PC-9 (cell line): ENCODE data around the gene GAPDH. TPM values are rescaled to one million over a fixed set of nuclear protein-coding genes. Genes with fewer than 3 reads are reported as not detected.

Source experiments
- BruUV-seq: library from RNA; stranded (reverse); fragments of 400-500 nt; replicated peaks from 2 replicates; lab custom pipeline; 2021; lab: Mats Ljungman, UMichigan
- CTCF ChIA-PET: fragments of 300-600 bp; sonication (Branson Sonifier 250); formaldehyde crosslinking; loops from one replicate; lab custom pipeline; 2022; ENCODE audit warnings: antibody characterized with exemption; lab: Charles Lee
- POLR2A ChIA-PET: fragments of 300-600 bp; sonication (Branson Sonifier 250); formaldehyde crosslinking; loops from one replicate; lab custom pipeline; 2022; ENCODE audit warnings: antibody characterized with exemption; ENCODE audit not compliant: unreplicated experiment; lab: Charles Lee
- DNase-seq, 2 experiments: peaks; one replicate each; pipeline versions ENCODE4 v3.0.0 to v3.0.0-alpha.2; 2015 to 2022; ENCODE audit warnings: mixed read lengths in 1 of 2
- H2AFZ ChIP-seq: fragments of 200-600 bp; sonication (generic); 2 replicates; pipeline ENCODE4 v1.8.1; 2017; ENCODE audit warnings: antibody characterized with exemption
- H3F3A ChIP-seq: fragments of 200-600 bp; sonication (generic); 2 replicates; pipeline ENCODE4 v1.8.1; 2017; ENCODE audit warnings: antibody characterized with exemption, mild to moderate bottlenecking, low read depth; ENCODE audit not compliant: insufficient read depth
- H3K27ac ChIP-seq: fragments of 200-600 bp; sonication (generic); 2 replicates; pipeline ENCODE4 v1.6.1; 2016; ENCODE audit warnings: mixed run types
- H3K27me3 ChIP-seq: fragments of 200-600 bp; sonication (generic); 2 replicates; pipeline ENCODE4 v1.6.1; 2016; ENCODE audit warnings: low read depth, mixed run types; ENCODE audit not compliant: insufficient read depth
- H3K36me3 ChIP-seq: fragments of 200-600 bp; sonication (generic); 2 replicates; pipeline ENCODE4 v1.6.1; 2016; ENCODE audit warnings: low read depth, mixed run types
- H3K4me1 ChIP-seq: fragments of 200-600 bp; sonication (generic); replicated peaks from 2 replicates; pipeline ENCODE4 v1.6.1; 2016; ENCODE audit warnings: mixed run types; ENCODE audit not compliant: insufficient read depth
- H3K4me2 ChIP-seq: fragments of 200-600 bp; sonication (generic); 2 replicates; pipeline ENCODE4 v1.6.1; 2017; ENCODE audit warnings: mixed run types
- H3K4me3 ChIP-seq: fragments of 200-600 bp; sonication (generic); 2 replicates; pipeline ENCODE4 v1.6.1; 2016; ENCODE audit warnings: mixed run types
- H3K79me2 ChIP-seq: fragments of 200-600 bp; sonication (generic); 2 replicates; pipeline ENCODE4 v1.6.1; 2017; ENCODE audit warnings: low read depth, mixed run types
- H3K9me2 ChIP-seq: fragments of 200-600 bp; sonication (generic); 2 replicates; pipeline ENCODE4 v1.8.1; 2017; ENCODE audit warnings: mild to moderate bottlenecking; ENCODE audit not compliant: insufficient read depth
- H3K9me3 ChIP-seq: fragments of 200-600 bp; sonication (generic); 2 replicates; pipeline ENCODE4 v1.8.1; 2016; ENCODE audit warnings: low read depth; ENCODE audit not compliant: insufficient read depth
- H4K20me1 ChIP-seq: fragments of 200-600 bp; sonication (generic); 2 replicates; pipeline ENCODE4 v1.8.1; 2017; ENCODE audit not compliant: insufficient read depth
- EZH2 ChIP-seq: fragments of 200-600 bp; sonication (generic); IDR thresholded peaks from 2 replicates; pipeline ENCODE4 v1.8.0; 2017; ENCODE audit warnings: antibody characterized with exemption, low read depth
- intact Hi-C: fragments of 100-400 bp; cut with micrococcal nuclease; formaldehyde crosslinking; loops from one replicate; pipeline ENCODE4 v1.10.0; 2022; ENCODE audit not compliant: unreplicated experiment
- total RNA-seq: library from RNA; stranded (reverse); gene quantifications from 2 replicates; pipeline ENCODE4 v1.2.3, GENCODE V29; 2021
- TF ChIP-seq, protein P1 (sequence below): fragments of 200-600 bp; sonication (generic); conservative IDR thresholded peaks from 2 replicates; pipeline ENCODE4 v1.6.1; 2017; ENCODE audit warnings: mixed run types, antibody characterized with exemption, mild to moderate bottlenecking, moderate library complexity

GAPDH gene
- total RNA-seq, 1 experiment from 2014 or later = 8,169 TPM

- peaks cover 46% of the 10 kb centered on the region for H3K36me3 ChIP-seq
Observed at GRCh38 chr12:6573001-6573400, 38.7 kb downstream of the GAPDH start.

DNA sequence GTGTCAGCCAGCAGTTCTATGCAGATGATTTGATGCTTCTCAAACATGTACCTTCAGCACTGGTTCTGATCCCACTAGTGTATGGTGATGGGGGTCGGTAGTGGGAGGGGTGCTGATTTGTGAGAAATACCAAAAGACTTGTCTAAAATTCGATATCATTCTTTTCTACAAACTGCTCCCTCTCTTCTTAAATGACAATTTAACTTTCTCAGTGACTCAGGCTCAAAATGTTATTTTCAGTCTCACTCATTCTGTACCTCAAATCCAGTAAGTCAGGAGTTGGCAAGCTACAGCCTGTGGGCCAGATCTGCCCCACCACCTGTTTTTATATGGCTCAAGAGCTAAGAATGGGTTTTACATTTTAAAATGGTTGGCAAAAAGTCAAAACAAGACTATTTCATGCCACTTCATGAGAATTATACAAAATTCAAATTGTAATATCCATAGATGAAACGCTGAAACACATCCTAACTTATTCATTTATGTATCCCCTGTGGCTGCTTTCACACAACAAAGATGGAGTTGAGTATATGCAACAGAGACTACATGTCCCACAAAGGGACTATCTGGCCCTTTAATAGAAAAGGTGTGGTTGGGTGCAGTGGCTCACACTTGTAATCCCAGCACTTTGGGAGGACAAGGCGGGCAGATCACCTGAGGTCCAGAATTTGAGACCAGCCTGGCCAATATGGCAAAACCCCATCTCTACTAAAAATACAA, 40.4 kb downstream of the GAPDH start:
- no peak overlapping the region for H3K4me2 ChIP-seq
- H3K27me3 ChIP-seq = no peaks in the 10 kb centered on the region
- H3K4me1 ChIP-seq = no peaks in the 10 kb centered on the region
- intact Hi-C loops = no loop called here
- peaks cover 66% of the 10 kb centered on the region for H3F3A ChIP-seq
- no peak overlapping the region for H3K27ac ChIP-seq
- H3K36me3 ChIP-seq = peaks cover 60% of the 10 kb centered on the region
- TF ChIP-seq EZH2 = no peak
- TF ChIP-seq, protein P1, sequence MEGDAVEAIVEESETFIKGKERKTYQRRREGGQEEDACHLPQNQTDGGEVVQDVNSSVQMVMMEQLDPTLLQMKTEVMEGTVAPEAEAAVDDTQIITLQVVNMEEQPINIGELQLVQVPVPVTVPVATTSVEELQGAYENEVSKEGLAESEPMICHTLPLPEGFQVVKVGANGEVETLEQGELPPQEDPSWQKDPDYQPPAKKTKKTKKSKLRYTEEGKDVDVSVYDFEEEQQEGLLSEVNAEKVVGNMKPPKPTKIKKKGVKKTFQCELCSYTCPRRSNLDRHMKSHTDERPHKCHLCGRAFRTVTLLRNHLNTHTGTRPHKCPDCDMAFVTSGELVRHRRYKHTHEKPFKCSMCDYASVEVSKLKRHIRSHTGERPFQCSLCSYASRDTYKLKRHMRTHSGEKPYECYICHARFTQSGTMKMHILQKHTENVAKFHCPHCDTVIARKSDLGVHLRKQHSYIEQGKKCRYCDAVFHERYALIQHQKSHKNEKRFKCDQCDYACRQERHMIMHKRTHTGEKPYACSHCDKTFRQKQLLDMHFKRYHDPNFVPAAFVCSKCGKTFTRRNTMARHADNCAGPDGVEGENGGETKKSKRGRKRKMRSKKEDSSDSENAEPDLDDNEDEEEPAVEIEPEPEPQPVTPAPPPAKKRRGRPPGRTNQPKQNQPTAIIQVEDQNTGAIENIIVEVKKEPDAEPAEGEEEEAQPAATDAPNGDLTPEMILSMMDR = no peak
- H2AFZ ChIP-seq = no peak overlapping the region
- H4K20me1 ChIP-seq = no peaks in the 10 kb centered on the region; the same call in 1 of the 2 replicates
- 0 out of 2 replicates have a peak, but pooled peaks cover under 1% of the 10 kb centered on the region for H3K79me2 ChIP-seq
- H3K4me3 ChIP-seq = no peak overlapping the region
- BruUV-seq = no TSS peak
- ChIA-PET CTCF (no interaction called here), POLR2A (interaction anchor here (0.6 kb wide), 1 partner anchor 369 kb away, joined by 8 read pairs; the partner anchor contains the start of genes C12orf57 and RNU7-1)
- peak in 1 of 2 experiments; percentile 31 for DNase-seq
- H3K9me2 ChIP-seq = no peaks in the 10 kb centered on the region
- H3K9me3 ChIP-seq = no peaks in the 10 kb centered on the region

More at GRCh38 chr12:6573001-6573400, 38.7 kb downstream of the GAPDH start:
- H3K79me2 ChIP-seq = peaks cover 11% of the 10 kb centered on the region
- peaks cover 73% of the 10 kb centered on the region for H3F3A ChIP-seq
- H3K9me2 ChIP-seq = no peaks in the 10 kb centered on the region
- H3K27ac ChIP-seq = no peak overlapping the region
- no peak overlapping the region for H3K4me3 ChIP-seq
- CTCF ChIA-PET = interaction anchor here (0.7 kb wide), 2 partner anchors 125 to 583 kb away, joined by 5 to 6 read pairs; no protein-coding TSS in a partner anchor
- POLR2A ChIA-PET = interaction anchor here (0.7 kb wide), 1 partner anchor 945 kb away, joined by 3 read pairs; no protein-coding TSS in a partner anchor
- no peak overlapping the region for H2AFZ ChIP-seq
- H3K9me3 ChIP-seq = no peaks in the 10 kb centered on the region
- no peaks in the 10 kb centered on the region; the same call in 1 of the 2 replicates for H4K20me1 ChIP-seq
- TF ChIP-seq, protein P1 = no peak
- no peak for TF ChIP-seq EZH2
- H3K4me1 ChIP-seq = peaks cover 10% of the 10 kb centered on the region
- no peaks in the 10 kb centered on the region for H3K27me3 ChIP-seq
- intact Hi-C loops = no loop called here
- BruUV-seq = no TSS peak
- DNase-seq = no peak
- no peak overlapping the region for H3K4me2 ChIP-seq

DNA sequence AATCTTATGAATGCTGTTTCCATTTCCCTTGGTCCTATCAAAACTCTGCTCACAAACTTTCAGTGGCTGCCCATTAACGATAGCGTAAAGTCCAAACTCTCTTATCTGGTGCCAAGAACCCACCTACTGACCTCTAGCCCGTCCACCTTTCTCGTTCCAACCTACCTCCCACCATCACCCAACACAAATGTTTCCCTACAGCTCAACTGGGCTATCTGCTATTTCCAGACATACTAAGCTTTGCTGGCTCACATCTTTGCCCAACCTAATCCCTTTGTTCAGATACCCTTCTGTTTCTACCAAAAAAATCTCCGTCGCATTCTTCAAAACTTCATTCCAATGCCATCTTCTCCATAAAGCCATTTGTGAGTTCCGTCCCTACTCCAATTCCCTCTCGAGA, 41.3 kb downstream of the GAPDH start:
- CTCF ChIA-PET = interaction anchor here (0.7 kb wide), 2 partner anchors 25 to 38 kb away, joined by 3 to 4 read pairs; no protein-coding TSS in a partner anchor
- intact Hi-C loops = no loop called here
- no peak overlapping the region for H3K27ac ChIP-seq

More for the DNA sequence above, 41.3 kb downstream of the GAPDH start:
- Histone ChIP-seq H3F3A (peaks cover 60% of the 10 kb centered on the region), H3K36me3 (peaks cover 60% of the 10 kb centered on the region), H4K20me1 (no peaks in the 10 kb centered on the region; the same call in none of the 2 replicates), H3K4me1 (no peaks in the 10 kb centered on the region), H3K9me2 (no peaks in the 10 kb centered on the region), H3K9me3 (no peaks in the 10 kb centered on the region), H3K4me3 (no peak overlapping the region), H2AFZ (no peak overlapping the region), H3K4me2 (no peak overlapping the region), H3K79me2 (no peaks in the 10 kb centered on the region), H3K27me3 (no peaks in the 10 kb centered on the region)
- POLR2A ChIA-PET = interaction anchor here (0.5 to 0.6 kb wide), 2 partner anchors 190 to 205 kb away, joined by 4 to 7 read pairs; no protein-coding TSS in a partner anchor
- BruUV-seq = no TSS peak
- DNase-seq = no peak
- no peak for TF ChIP-seq EZH2
- TF ChIP-seq, protein P1 = no peak
